Muscle layer of duodenum (tissue), 2 donors: ENCODE results near the gene NPAS3.

Experiments used
- H3K27ac ChIP-seq: one replicate; pipeline ENCODE4 v1.7.0; 2013; ENCODE audit warnings: mild to moderate bottlenecking, low read length
- H3K27me3 ChIP-seq: one replicate; pipeline ENCODE4 v1.7.0; 2013; ENCODE audit warnings: low read depth, mild to moderate bottlenecking, control low read depth, low read length
- H3K36me3 ChIP-seq, 2 donors: one replicate each; pipeline ENCODE4 v1.7.0; 2013; ENCODE audit warnings: low read length in 2 of 2, control low read depth in 1 of 2, mild to moderate bottlenecking in 1 of 2; ENCODE audit not compliant: insufficient read depth in 2 of 2, control insufficient read depth in 1 of 2
- H3K4me1 ChIP-seq, 2 donors: one replicate each; pipeline ENCODE4 v1.7.0; 2013; ENCODE audit warnings: low read length in 2 of 2, mild to moderate bottlenecking in 2 of 2, control low read depth in 1 of 2, moderate library complexity in 1 of 2; ENCODE audit not compliant: insufficient read depth in 2 of 2, control insufficient read depth in 1 of 2
- H3K4me3 ChIP-seq, 2 donors: one replicate each; pipeline ENCODE4 v1.7.0; 2013; ENCODE audit warnings: low read length in 2 of 2, low read depth in 1 of 2, mild to moderate bottlenecking in 1 of 2
- H3K9me3 ChIP-seq, 2 donors: one replicate each; pipeline ENCODE4 v1.7.0; 2013; ENCODE audit warnings: low read length in 2 of 2, control low read depth in 1 of 2, mild to moderate bottlenecking in 1 of 2; ENCODE audit not compliant: control insufficient read depth in 1 of 2
- donor health status: healthy.

Gene NPAS3

DNA sequence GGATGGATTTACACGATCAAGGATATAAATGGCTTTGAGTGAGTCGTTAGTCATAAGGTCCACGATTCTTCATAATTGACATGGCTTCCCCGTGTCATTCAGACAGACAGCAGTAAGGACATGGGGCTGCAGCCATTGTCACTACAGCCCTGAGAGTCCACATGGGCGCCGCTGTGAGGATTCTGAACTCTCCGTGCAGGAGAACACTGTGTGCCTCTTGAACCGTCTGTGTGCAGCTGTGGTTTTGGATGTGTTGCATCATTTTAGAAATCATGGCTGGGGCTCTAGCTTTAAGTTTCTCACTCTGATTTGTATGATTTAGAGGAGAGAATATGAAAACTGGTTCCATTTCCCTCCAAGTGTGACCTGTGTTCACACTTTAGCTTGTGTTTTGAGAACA, 47.2 kb downstream of the NPAS3 start:
- Histone ChIP-seq H3K9me3 (no peaks in the 10 kb centered on the region), H3K27ac (peak overlapping the region; percentile 25), H3K4me3 (peak overlapping the region in 1 of 2 donors; percentile 12)

DNA sequence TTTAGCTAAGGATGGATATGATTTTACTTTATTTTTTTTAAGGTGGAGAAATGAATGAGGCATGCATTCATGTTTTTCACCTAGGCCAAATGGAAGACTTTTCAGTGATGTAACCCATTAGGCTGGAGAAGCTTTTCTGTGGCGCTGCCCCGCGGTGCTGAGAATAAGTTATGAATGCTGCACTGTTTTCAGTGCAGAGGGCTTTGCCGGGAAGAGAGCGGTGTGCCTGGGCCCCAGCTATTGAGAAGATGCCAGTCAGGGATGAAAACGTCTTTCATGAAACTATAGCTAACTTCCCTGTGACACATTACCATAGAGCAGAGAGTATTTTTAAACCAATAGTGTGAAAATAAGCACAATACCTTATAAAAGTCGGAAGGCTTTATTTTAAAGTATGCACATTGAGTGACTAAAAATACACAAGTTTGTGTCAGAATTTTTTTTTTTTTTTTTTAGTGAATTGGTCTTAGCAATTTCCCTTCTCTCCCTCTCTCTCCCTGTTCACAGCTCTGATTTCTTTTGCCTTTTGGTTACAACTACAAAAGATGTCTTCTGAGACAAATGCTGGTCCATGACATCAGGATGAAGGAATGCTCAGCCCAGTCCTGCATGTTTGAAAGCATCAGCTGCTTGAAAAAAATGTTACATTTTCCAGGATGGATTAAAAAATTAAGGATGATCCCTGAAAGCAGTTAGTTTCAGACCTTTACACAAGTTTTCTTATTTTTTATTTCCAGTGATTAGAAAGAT, 48.3 kb downstream of the NPAS3 start:
- no peak overlapping the region for H3K4me3 ChIP-seq
- no peaks in the 10 kb centered on the region for H3K27me3 ChIP-seq
- no peaks in the 10 kb centered on the region for H3K4me1 ChIP-seq
- H3K36me3 ChIP-seq: no peaks in the 10 kb centered on the region
- H3K27ac ChIP-seq: no peak overlapping the region
- no peaks in the 10 kb centered on the region for H3K9me3 ChIP-seq

More for the DNA sequence above, 47.2 kb downstream of the NPAS3 start:
- no peaks in the 10 kb centered on the region for H3K4me1 ChIP-seq
- H3K27me3 ChIP-seq: no peaks in the 10 kb centered on the region
- H3K36me3 ChIP-seq: no peaks in the 10 kb centered on the region

DNA sequence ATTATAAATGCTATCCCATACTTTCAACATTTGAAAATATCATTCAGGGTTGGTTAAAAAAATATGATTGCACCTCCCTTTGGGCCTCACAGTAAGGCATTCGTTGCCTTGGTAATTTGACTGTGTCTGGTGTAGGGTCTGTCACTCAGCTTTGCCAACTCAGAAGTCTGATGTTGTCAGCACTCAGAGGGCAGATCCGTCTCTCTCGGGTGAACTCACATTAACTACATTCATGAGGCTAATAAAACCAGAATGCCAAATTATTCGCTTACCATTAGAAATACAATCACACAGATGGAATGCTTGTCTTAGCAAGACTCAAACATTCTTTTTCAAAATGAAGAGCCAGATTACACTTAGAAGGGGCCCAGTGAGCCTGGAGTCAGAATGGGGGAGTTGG, 53.0 kb downstream of the NPAS3 start:
- H3K36me3 ChIP-seq: no peaks in the 10 kb centered on the region
- H3K4me3 ChIP-seq: no peak overlapping the region
- no peaks in the 10 kb centered on the region for H3K4me1 ChIP-seq
- no peaks in the 10 kb centered on the region for H3K27me3 ChIP-seq
- no peaks in the 10 kb centered on the region for H3K9me3 ChIP-seq
- H3K27ac ChIP-seq: no peak overlapping the region

DNA sequence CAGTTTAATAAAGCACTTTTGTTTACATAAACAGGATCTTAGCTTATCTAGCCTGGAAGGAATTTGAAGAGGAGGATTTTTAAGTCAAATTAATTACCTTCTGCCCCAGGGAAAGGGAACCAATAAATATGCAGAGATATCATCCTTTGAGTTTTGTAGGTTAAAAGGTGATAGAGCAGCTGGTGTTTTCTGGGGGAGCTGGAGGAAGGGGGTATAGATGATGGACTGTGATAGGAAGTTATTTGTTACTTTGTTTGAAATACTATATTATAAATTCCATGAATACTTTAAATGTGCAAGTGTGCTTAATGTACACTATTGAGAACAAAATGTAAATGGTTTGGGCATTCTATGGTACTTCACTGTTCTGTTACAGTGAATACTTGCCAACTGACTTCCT, 55.2 kb downstream of the NPAS3 start:
- H3K4me3 ChIP-seq: no peak overlapping the region
- H3K9me3 ChIP-seq: no peaks in the 10 kb centered on the region
- no peaks in the 10 kb centered on the region for H3K36me3 ChIP-seq
- H3K27me3 ChIP-seq: no peaks in the 10 kb centered on the region
- no peaks in the 10 kb centered on the region for H3K4me1 ChIP-seq
- no peak overlapping the region for H3K27ac ChIP-seq

DNA sequence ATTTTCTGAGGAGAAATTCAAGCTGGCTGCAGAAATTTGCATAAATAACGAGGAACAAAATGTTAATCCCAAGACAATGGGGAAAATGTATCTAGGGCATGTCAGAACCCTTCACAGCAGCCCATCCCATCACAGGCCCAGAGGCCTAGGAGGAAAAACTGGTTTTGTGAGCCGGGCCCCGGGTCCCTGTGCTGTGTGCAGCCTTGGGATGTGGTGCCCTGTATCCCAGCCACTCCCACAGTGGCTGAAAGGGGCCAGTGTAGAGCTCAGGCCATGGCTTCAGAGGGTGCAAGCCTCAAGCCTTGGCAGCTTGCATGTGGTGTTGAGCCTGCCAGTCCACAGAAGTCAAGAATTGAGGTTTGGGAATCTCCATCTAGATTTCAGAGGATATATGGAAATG, 57.7 kb downstream of the NPAS3 start:
- H3K36me3 ChIP-seq: no peaks in the 10 kb centered on the region
- no peaks in the 10 kb centered on the region for H3K27me3 ChIP-seq
- no peaks in the 10 kb centered on the region for H3K4me1 ChIP-seq
- no peaks in the 10 kb centered on the region for H3K9me3 ChIP-seq
- no peak overlapping the region for H3K4me3 ChIP-seq
- no peak overlapping the region for H3K27ac ChIP-seq

DNA sequence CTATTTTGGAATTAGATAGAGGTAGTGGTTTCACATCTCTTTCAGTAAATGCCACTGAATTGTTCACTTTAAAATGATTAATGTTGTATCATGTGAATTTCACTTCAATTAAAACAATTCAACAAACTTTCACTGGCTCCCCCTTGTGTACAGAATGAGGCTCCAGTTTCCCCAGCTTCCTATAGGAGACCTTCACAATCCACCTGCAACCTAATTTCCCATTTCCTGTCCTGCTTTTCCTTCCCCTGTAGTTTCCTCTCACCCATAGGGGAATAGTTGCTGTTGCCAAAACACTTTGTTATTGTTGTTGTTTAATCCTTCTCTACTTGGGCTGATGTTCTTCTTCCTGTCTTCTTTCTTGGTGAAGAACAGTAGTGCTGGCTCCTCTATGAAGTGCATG, 59.8 kb downstream of the NPAS3 start:
- no peak overlapping the region for H3K4me3 ChIP-seq
- H3K4me1 ChIP-seq: no peaks in the 10 kb centered on the region
- no peaks in the 10 kb centered on the region for H3K27me3 ChIP-seq
- H3K9me3 ChIP-seq: no peaks in the 10 kb centered on the region
- no peaks in the 10 kb centered on the region for H3K36me3 ChIP-seq
- no peak overlapping the region for H3K27ac ChIP-seq

DNA sequence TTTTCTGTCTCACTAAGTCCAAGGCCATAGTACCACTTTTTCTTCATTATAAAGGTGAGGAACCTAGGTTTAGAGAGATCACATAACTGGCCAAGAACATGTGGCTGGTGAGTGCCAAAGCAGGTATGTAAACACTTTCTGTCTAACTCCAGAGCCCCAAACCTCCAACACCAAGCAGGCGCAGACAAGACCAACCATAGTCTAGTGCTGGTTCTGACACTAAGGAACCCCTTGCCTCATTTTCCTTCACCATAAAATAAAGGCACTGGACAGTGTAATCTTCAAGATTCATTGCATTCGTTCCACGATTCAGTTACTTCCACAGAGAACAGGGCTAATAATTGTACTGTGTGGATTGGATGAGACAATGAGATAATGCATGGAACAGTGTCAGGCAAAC, 71.0 kb downstream of the NPAS3 start:
- Histone ChIP-seq H3K27ac (no peak overlapping the region), H3K4me1 (peaks cover 0 to 4% of the 10 kb centered on the region in 2 donors), H3K27me3 (no peaks in the 10 kb centered on the region), H3K9me3 (no peaks in the 10 kb centered on the region), H3K36me3 (no peaks in the 10 kb centered on the region), H3K4me3 (no peak overlapping the region)

DNA sequence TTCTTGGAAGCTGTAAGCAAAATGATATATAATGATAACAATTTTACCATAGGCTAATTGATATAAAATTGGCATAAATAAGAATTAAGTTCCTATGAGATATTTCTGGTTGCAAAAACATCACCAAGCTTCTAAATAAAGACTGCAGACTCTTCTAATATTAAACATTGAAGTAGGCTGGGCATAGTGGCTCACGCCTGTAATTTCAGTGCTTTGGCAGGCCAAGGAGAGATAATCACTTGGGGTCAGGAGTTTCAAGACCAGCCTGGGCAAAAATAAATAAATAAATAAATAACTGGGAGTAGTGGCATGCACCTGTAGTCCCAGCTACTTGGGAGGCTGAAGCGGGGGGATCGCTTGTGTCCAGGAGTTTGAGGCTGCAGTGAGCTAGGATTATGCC, 71.8 kb downstream of the NPAS3 start:
- H3K4me1 ChIP-seq: peaks cover 0 to 4% of the 10 kb centered on the region in 2 donors
- H3K27ac ChIP-seq: no peak overlapping the region
- H3K9me3 ChIP-seq: no peaks in the 10 kb centered on the region
- H3K4me3 ChIP-seq: no peak overlapping the region
- no peaks in the 10 kb centered on the region for H3K27me3 ChIP-seq
- no peaks in the 10 kb centered on the region for H3K36me3 ChIP-seq

DNA sequence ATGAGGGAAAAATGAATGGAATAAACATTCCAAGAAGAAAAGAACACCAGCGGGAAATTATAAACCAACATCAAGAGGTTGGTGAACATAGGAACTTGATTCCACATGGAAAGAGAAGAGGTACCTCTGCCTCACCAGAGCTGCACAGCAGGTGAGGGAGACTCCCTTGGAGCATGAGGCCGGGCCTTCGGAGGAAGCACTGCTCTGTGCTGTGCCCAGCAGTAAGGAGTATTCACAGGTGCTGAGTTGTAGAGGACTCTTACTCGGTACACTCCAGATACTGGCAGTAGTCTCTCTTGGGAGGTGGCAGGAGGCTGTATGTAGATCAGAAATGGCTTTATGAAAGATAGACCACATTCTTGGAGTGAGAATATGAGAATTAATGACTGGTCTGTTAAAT, 76.0 kb downstream of the NPAS3 start:
- H3K27ac ChIP-seq: no peak overlapping the region
- no peaks in the 10 kb centered on the region for H3K4me1 ChIP-seq
- no peak overlapping the region for H3K4me3 ChIP-seq
- no peaks in the 10 kb centered on the region for H3K27me3 ChIP-seq
- H3K9me3 ChIP-seq: no peaks in the 10 kb centered on the region
- H3K36me3 ChIP-seq: no peaks in the 10 kb centered on the region

DNA sequence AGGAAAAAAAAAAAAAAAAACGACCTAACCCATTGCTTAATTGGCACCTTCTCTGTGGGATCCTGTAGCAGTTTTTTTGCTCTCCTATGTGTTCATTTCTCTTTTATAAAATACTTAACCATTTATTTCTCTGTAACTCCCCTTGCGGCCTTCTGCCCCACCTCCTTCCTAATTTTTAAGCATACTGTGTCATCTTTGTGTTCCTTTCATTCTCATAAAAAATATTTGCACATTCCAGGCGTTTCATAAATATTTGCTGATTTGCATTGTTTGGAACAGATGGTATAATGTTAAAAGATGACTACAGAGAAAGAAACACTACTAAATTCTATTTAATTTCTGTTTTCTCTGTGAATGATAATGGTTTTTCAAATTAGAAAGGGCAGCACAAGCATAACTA, 77.9 kb downstream of the NPAS3 start:
- Histone ChIP-seq H3K9me3 (no peaks in the 10 kb centered on the region), H3K27ac (no peak overlapping the region), H3K36me3 (no peaks in the 10 kb centered on the region), H3K27me3 (no peaks in the 10 kb centered on the region), H3K4me3 (no peak overlapping the region), H3K4me1 (no peaks in the 10 kb centered on the region)

DNA sequence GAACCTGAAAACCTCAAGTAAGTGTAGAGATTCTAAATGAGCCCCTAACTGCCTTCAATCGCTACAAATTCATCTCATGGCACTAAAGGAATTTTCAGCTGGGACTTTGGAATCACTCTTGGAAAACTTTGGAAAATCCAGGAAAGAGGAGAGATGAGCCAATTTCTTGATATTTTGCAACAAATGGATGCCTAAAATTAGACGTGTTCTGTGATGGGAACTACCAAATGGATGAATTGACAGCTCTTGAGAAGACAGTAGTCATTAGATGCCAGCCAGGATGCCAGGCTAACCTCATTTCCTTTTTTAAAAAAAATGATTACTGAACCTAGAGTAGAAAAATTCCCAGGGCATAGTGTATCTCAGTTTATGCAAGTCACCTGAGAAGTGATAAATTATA, 78.3 kb downstream of the NPAS3 start:
- no peaks in the 10 kb centered on the region for H3K4me1 ChIP-seq
- no peaks in the 10 kb centered on the region for H3K27me3 ChIP-seq
- H3K9me3 ChIP-seq: no peaks in the 10 kb centered on the region
- no peak overlapping the region for H3K27ac ChIP-seq
- no peaks in the 10 kb centered on the region for H3K36me3 ChIP-seq
- no peak overlapping the region for H3K4me3 ChIP-seq

DNA sequence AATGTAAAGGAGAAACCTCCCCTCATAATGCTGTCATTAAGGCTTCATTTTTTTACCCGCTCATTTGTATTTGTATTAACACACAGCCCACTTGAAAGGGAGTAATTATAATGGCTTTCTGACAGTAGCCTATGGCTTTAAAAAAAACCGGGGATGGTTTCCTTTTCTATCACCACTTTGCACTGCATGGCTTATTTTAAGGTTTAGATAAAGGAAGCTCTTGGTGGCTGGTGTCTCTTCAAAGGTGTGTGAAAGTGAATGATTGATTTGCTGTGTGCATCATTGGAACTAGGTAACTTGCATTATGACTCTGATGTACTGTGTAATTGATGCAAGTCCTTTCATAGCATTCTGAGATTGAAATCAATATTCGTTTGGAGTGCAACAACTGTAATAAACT, 80.7 kb downstream of the NPAS3 start:
- H3K4me1 ChIP-seq: no peaks in the 10 kb centered on the region
- H3K27ac ChIP-seq: no peak overlapping the region

More for the DNA sequence above, 80.7 kb downstream of the NPAS3 start:
- H3K4me3 ChIP-seq: no peak overlapping the region
- H3K36me3 ChIP-seq: no peaks in the 10 kb centered on the region
- H3K9me3 ChIP-seq: no peaks in the 10 kb centered on the region
- no peaks in the 10 kb centered on the region for H3K27me3 ChIP-seq
